Stimulated activated CD4-positive, alpha-beta T cell treated with anti-CD3 and anti-CD28 coated beads, Interleukin-4, amount 100 ng/mL, for 24 hours (primary cell): Measurements from ENCODE around the gene IKBKG.
"Not testable (repeated sequence)": the region's sequence is repeated elsewhere in the genome, so short reads cannot be mapped to it uniquely, and the experiment has no call there.

Source experiments
- DNase-seq: peaks from one replicate; pipeline ENCODE4 v3.0.0-alpha.2; 2020

The IKBKG gene

GRCh38 chrX:154607976-154608375, 60.6 kb downstream of the IKBKG start:
- not testable (repeated sequence) for DNase-seq

- not testable (repeated sequence) for DNase-seq
These were observed 61.4 kb downstream of the IKBKG start for GRCh38 chrX:154608823-154609222.

- not testable (repeated sequence) for DNase-seq
These were observed 63.7 kb downstream of the IKBKG start for GRCh38 chrX:154611146-154611545.

- not testable (repeated sequence) for DNase-seq
These were observed 66.2 kb downstream of the IKBKG start for GRCh38 chrX:154613586-154613985.
